Activated B cell treated with CpG ODN at 0.5 μM for 24 hours (primary cell): ENCODE measurements around the gene GET4. TPM values are rescaled to one million over a fixed set of nuclear protein-coding genes. Genes with fewer than 3 reads are reported as not detected.
"Not testable (repeated sequence)": the region's sequence is repeated elsewhere in the genome, so short reads cannot be mapped to it uniquely, and the experiment has no call there.

Experiments
- ATAC-seq: fragments of 200-7000 bp; cut with Tn5 transposase; one replicate; pipeline ENCODE4 v1.10.0; 2021; ENCODE audit warnings: low read depth, mild to moderate bottlenecking, moderate library complexity
- CTCF ChIA-PET: fragments of 350-600 bp; sonication (Branson Sonifier 250); formaldehyde crosslinking; loops from one replicate; lab custom pipeline; 2021; ENCODE audit warnings: antibody characterized with exemption; lab: Charles Lee
- POLR2A ChIA-PET: fragments of 350-600 bp; sonication (Branson Sonifier 250); formaldehyde crosslinking; loops from one replicate; lab custom pipeline; 2021; ENCODE audit warnings: antibody characterized with exemption; lab: Charles Lee
- DNase-seq: peaks from one replicate; pipeline ENCODE4 v3.0.0; 2022
- H3K27ac Mint-ChIP-seq: one replicate; pipeline ENCODE4 v1.8.0; 2020; ENCODE audit warnings: mixed read lengths
- H3K27me3 Mint-ChIP-seq: one replicate; pipeline ENCODE4 v1.8.0; 2021; ENCODE audit warnings: mixed read lengths
- H3K36me3 Mint-ChIP-seq: one replicate; pipeline ENCODE4 v1.8.0; 2021; ENCODE audit warnings: low read depth, mixed read lengths
- H3K4me1 Mint-ChIP-seq: one replicate; pipeline ENCODE4 v1.8.0; 2021; ENCODE audit warnings: mixed read lengths
- H3K4me3 Mint-ChIP-seq: one replicate; pipeline ENCODE4 v1.8.0; 2020; ENCODE audit warnings: mild to moderate bottlenecking, mixed read lengths
- H3K9me3 Mint-ChIP-seq: one replicate; pipeline ENCODE4 v1.8.0; 2020; ENCODE audit warnings: mixed read lengths
- CTCF ChIP-seq: fragments of 200-600 bp; IDR thresholded peaks from one replicate; pipeline ENCODE4 v1.8.0; 2022; ENCODE audit warnings: antibody characterized with exemption, mild to moderate bottlenecking
- intact Hi-C: fragments of 100-400 bp; cut with micrococcal nuclease; formaldehyde crosslinking; loops from one replicate; pipeline ENCODE4 v1.15.1; 2024
- total RNA-seq: library from RNA; stranded (reverse); gene quantifications from 2 replicates; pipeline ENCODE4 v1.2.3, GENCODE V29; 2022

GET4 gene
- total RNA-seq, 1 donor from 2014 or later: 41.4 TPM

- CTCF ChIA-PET: interaction anchor here (0.5 to 1.6 kb wide), 3 partner anchors 49 to 267 kb away, joined by 3 to 6 read pairs (median 4); no protein-coding TSS in a partner anchor
- ATAC-seq: no peak
These were observed 31.0 kb downstream of the GET4 start for GRCh38 chr7:907158-907980.

GRCh38 chr7:908159-908581, 31.8 kb downstream of the GET4 start:
- no peak for TF ChIP-seq CTCF
- Mint-ChIP-seq H3K9me3 (no peaks in the 10 kb centered on the region), H3K36me3 (no peaks in the 10 kb centered on the region), H3K4me1 (peaks cover 15% of the 10 kb centered on the region), H3K27ac (no peak overlapping the region), H3K4me3 (no peak overlapping the region), H3K27me3 (peaks cover 2% of the 10 kb centered on the region)
- no peak for ATAC-seq
- CTCF ChIA-PET: interaction anchor here (0.9 to 2.6 kb wide), 5 partner anchors 22 to 268 kb away, joined by 3 to 10 read pairs (median 6); no protein-coding TSS in a partner anchor
- intact Hi-C loops: loop anchor here (1.0 kb wide), 4 partner anchors 46 to 268 kb away; partner anchors contain the start of gene ADAP1
- POLR2A ChIA-PET: interaction anchor here (0.6 to 2.4 kb wide), 4 partner anchors 15 to 85 kb away, joined by 3 to 11 read pairs (median 4); partner anchors contain the start of gene COX19
- DNase-seq: no peak

More at GRCh38 chr7:907158-907980, 31.0 kb downstream of the GET4 start:
- Mint-ChIP-seq H3K9me3 (no peaks in the 10 kb centered on the region), H3K4me1 (peaks cover 15% of the 10 kb centered on the region), H3K27me3 (peaks cover 2% of the 10 kb centered on the region), H3K27ac (no peak overlapping the region), H3K36me3 (no peaks in the 10 kb centered on the region), H3K4me3 (no peak overlapping the region)
- POLR2A ChIA-PET: interaction anchor here (0.5 to 2.4 kb wide), 4 partner anchors 16 to 270 kb away, joined by 3 to 11 read pairs (median 4); partner anchors contain the start of gene COX19
- no peak for DNase-seq
- intact Hi-C loops: no loop called here
- no peak for TF ChIP-seq CTCF

GRCh38 chr7:908591-909357, 32.4 kb downstream of the GET4 start:
- TF ChIP-seq CTCF: peak; percentile 72
- H3K4me3 Mint-ChIP-seq, H3K9me3 Mint-ChIP-seq, H3K27me3 Mint-ChIP-seq, H3K27ac Mint-ChIP-seq, H3K36me3 Mint-ChIP-seq: not testable (repeated sequence)
- intact Hi-C loops: loop anchor here (1.0 kb wide), 4 partner anchors 46 to 268 kb away; partner anchors contain the start of gene ADAP1
- H3K4me1 Mint-ChIP-seq: peaks cover 15% of the 10 kb centered on the region
- ChIA-PET CTCF (interaction anchor here (0.9 to 2.6 kb wide), 5 partner anchors 21 to 268 kb away, joined by 3 to 10 read pairs (median 6); no protein-coding TSS in a partner anchor), POLR2A (interaction anchor here (1.1 to 2.4 kb wide), 6 partner anchors 14 to 84 kb away, joined by 3 to 17 read pairs (median 10); partner anchors contain the start of gene COX19)
- DNase-seq (peak; percentile 80), ATAC-seq (peak; percentile 82)

- POLR2A ChIA-PET: interaction anchor here (0.6 to 1.9 kb wide), 12 partner anchors 14 to 265 kb away, joined by 3 to 17 read pairs (median 5); partner anchors contain the start of genes COX19 and ZFAND2A
- Mint-ChIP-seq H3K9me3 (no peaks in the 10 kb centered on the region), H3K36me3 (no peaks in the 10 kb centered on the region), H3K27me3 (peaks cover 2% of the 10 kb centered on the region), H3K4me1 (peaks cover 15% of the 10 kb centered on the region), H3K4me3 (peak overlapping the region; percentile 74), H3K27ac (no peak overlapping the region)
- CTCF ChIA-PET: interaction anchor here (1.1 to 2.6 kb wide), 7 partner anchors 14 to 267 kb away, joined by 4 to 10 read pairs (median 6); no protein-coding TSS in a partner anchor
- TF ChIP-seq CTCF: no peak
- peak; percentile 59 for DNase-seq
- intact Hi-C loops: loop anchor here (1.0 to 2.0 kb wide), 3 partner anchors 14 to 66 kb away; partner anchors contain the start of genes COX19 and GET4
- ATAC-seq: peak; percentile 51
These were observed 33.3 kb downstream of the GET4 start for GRCh38 chr7:909358-910329.
